Skeletal muscle satellite cell (primary cell): Measurements from ENCODE around the gene ATG9B.
A peak's percentile ranks its signal among the peaks of the same experiment; 100 is the strongest.
"Not testable (repeated sequence)": the region's sequence is repeated elsewhere in the genome, so short reads cannot be mapped to it uniquely, and the experiment has no call there.

Source experiments
- H3K27me3 ChIP-seq: 2 replicates; pipeline ENCODE4 v1.7.0; 2013; ENCODE audit warnings: low read length; ENCODE audit not compliant: control insufficient read depth, insufficient read depth
- H3K36me3 ChIP-seq: 2 replicates; pipeline ENCODE4 v1.7.0; 2013; ENCODE audit warnings: mild to moderate bottlenecking, control low read depth, low read length; ENCODE audit not compliant: insufficient read depth
- H3K4me1 ChIP-seq: 2 replicates; pipeline ENCODE4 v1.7.0; 2013; ENCODE audit warnings: low read length; ENCODE audit not compliant: control insufficient read depth, insufficient read depth
- H3K4me2 ChIP-seq: 2 replicates; pipeline ENCODE4 v1.7.0; 2013; ENCODE audit warnings: mild to moderate bottlenecking, low read length
- H3K4me3 ChIP-seq: 2 replicates; pipeline ENCODE4 v1.7.0; 2013; ENCODE audit warnings: low read length
- H3K9ac ChIP-seq: 2 replicates; pipeline ENCODE4 v1.7.0; 2013; ENCODE audit warnings: mild to moderate bottlenecking, low read depth, low read length, moderate library complexity
- H3K9me3 ChIP-seq: replicated peaks from 2 replicates; pipeline ENCODE4 v1.7.0; 2013; ENCODE audit warnings: mild to moderate bottlenecking, control low read depth, low read length

Gene ATG9B

DNA sequence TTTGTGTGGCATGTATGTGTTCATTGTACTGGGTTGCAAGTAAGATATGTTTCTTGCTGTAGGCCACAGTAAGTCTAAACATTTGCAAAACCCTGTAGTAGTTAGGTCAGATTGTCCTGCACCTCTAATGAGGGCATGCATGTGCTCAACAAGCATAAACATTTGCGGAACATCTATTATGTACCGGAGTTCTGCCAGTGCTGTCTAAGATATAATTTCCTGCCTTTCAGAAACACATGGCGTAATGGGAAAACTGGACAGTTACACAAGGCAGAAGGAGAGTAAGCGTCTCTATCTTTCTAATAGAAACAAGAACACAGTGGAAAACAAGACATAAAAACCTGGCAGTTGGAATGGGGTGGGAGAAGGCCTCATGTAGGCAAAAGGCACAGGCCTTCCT lies 6.7 kb upstream of the ATG9B start:
- Histone ChIP-seq H3K36me3 (peaks cover 30% of the 10 kb centered on the region), H3K27me3 (no peaks in the 10 kb centered on the region), H3K4me2 (no peak overlapping the region), H3K9me3 (no peaks in the 10 kb centered on the region), H3K4me1 (peaks cover 7% of the 10 kb centered on the region), H3K9ac (no peak overlapping the region), H3K4me3 (no peak overlapping the region)

DNA sequence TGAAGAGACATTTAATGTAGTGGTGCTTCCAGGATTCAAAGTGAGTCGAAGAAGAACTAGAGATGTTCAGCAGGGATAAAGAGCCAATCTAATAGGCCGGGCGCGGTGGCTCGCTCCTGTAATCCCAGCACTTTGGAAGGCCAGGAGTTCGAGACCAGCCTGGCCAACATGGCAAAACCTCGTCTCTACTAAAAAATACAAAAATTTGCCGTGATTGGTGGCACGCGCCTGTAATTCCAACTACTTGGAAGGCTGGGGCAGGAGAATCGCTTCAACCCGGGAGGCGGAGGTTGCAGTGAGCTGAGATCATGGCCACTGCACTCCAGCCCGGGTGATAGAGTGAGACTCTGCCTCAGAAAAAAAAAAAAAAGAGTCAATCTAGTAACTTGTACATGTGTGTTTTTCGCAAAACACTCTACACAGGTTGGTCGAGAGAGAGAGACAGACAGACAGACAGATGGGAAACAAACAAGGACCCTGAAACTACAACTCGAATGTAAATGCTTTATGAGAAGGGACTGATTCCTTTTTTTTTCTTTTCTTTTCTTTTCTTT lies 4.7 kb upstream of the ATG9B start:
- H3K9ac ChIP-seq, result peak overlapping the region; percentile 88

DNA sequence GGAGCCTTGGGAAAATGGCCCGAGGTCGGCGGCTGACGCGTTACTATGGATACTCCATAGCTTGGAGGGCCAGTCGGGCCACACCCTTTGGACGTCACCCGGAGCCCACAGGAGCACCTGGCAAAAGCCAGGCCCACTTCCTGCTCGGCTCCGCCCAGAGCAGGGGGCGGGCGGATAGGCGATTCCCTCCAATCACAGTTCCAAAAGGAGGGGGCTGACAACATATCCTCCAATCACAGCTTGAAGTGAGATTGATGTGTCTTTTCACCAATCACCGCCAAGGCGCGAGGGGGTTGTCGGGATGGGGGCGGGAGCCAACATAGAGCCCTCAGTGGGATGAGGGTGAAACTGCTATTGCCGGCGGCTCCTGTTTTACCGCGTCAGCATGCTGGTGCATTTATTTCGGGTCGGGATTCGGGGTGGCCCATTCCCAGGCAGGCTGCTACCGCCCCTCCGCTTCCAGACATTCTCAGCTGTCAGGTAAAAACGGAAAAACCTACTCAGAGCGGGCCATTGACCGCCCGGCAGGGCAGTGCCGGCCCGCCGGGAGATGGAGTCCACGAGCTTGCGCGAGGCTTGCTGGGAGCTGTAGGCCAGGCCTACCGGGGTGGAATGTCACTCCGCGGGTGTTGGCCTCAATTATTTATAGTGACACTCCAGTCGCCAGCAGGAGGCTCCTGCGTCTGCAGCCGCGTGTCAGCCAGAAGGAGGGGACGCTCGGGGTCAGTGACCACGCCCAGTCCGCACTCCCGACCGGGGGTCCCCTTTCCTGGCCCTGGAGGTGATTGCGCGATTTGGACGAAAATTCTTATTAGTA lies 4.0 kb upstream of the ATG9B start, which contains the start of gene ABCB8:
Gene ABCB8 (plus strand): TSS at position 320 of the 817 bp plus-strand sequence. CDS start 66 bp downstream, at position 386.
- Histone ChIP-seq H3K9ac (peak within 1 kb of the TSS; percentile 88), H3K4me3 (peak within 1 kb of the TSS; percentile 82), H3K27me3 (peaks cover 8% of the 10 kb centered on the region), H3K4me2 (peak within 1 kb of the TSS; percentile 94), H3K36me3 (peaks cover 7% of the 10 kb centered on the region), H3K4me1 (peaks cover 7% of the 10 kb centered on the region), H3K9me3 (no peaks in the 10 kb centered on the region)

More for the DNA sequence above, 4.7 kb upstream of the ATG9B start:
- Histone ChIP-seq H3K9me3 (no peaks in the 10 kb centered on the region), H3K27me3 (peaks cover 3% of the 10 kb centered on the region), H3K4me2 (peak overlapping the region; percentile 87), H3K4me1 (peaks cover 7% of the 10 kb centered on the region), H3K36me3 (peaks cover 11% of the 10 kb centered on the region), H3K4me3 (peak overlapping the region; percentile 82)

DNA sequence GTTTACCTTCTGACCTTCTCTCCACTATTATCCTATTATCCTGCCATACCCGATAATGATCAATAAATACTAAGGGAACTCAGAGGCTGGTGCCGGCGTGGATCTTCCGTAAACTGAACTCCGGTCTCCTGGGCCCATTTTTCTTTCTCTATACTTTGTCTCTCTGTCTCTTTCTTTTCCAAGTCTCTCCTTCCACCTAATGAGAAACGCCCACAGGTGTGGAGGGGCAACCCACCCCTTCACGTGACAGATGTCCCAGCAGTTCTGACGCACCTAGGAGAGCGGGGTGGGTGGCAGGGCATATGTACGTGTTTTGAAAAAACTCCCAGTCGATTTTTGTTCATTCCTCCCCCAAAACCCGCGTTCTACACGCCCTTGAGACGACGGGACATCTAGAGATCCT lies 3.4 kb upstream of the ATG9B start:
- H3K36me3 ChIP-seq, H3K4me1 ChIP-seq, H3K9me3 ChIP-seq: not testable (repeated sequence)
- H3K27me3 ChIP-seq, result peaks cover 14% of the 10 kb centered on the region
- H3K9ac ChIP-seq, result peak overlapping the region; percentile 62
- H3K4me3 ChIP-seq, result peak overlapping the region; percentile 82
- peak overlapping the region; percentile 94 for H3K4me2 ChIP-seq

DNA sequence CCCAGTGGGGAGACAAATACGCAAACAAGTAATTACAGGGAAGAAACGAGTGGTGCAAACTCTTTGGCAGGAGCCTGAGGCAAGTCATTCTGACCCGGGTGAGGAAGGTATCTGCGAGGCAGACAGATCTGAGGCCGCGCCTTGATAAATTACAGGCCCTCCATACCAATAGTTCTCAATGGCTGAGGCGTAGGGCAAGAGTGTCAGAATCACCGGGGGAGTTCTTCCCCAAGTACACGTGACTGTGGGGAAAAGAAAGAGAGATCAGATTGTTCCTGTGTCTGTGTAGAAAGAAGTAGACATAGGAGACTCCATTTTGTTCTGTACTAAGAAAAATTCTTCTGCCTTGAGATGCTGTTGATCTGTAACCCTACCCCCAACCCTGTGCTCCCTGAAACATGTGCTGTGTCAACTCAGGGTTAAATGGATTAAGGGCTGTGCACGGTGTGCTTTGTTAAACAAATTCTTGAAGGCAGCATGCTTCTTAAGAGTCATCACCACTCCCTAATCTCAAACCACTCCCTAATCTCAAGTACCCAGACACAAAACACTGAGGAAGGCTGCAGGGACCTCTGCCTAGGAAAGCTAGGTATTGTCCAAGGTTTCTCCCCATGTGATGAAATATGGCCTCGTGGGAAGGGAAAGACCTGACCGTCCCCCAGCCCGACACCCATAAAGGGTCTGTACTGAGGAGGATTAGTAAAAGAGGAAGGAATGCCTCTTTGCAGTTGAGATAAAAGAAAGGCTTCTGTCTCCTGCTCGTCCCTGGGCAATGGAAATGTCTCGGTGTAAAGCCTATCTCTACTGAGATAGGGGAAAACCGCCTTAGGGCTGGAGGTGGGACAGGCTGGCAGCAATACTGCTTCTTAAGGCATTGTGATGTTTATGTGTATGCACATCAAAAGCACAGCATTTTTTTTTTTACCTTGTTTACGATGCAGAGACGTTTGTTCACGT lies 2.8 kb upstream of the ATG9B start:
- H3K9me3 ChIP-seq, H3K4me1 ChIP-seq, H3K9ac ChIP-seq, H3K36me3 ChIP-seq: not testable (repeated sequence)
- Histone ChIP-seq H3K4me3 (peak overlapping the region; percentile 82), H3K27me3 (peaks cover 16% of the 10 kb centered on the region), H3K4me2 (peak overlapping the region; percentile 94)

DNA sequence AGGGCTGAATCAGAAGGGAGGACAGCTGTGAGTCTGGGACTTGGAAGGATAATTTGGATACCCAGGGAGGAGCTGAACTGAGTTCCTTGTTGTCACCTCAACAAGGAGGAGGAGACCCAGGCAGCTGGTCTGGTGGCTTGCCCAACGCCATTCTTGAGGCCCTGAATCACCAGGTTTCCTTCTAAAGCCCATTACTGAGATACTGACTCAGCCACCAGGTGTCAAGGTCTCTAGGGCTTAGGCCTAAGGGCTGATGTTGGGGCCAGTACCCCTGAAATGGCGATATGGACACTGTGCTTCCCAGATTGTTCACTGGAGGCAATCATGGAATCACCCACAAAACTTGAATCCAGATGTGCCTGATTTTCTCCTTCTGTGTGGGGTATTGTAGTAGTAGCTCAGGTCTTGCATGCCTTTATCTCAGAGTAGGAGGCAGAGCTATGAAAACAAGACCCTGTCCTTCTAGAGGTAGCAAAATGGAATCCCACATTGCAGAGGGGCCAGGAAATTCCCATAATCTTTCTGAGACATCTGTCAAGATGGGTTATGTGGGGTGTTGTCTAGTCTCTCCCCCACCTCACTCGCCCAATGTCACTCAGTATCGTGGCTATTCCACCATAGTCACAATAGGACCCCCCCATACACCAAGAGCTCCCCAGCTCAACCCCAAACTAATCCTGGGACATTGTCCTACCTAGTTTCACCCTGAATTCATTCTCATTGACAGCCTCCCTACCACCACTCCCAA lies 1.8 kb upstream of the ATG9B start:
- H3K4me1 ChIP-seq, result peaks cover 7% of the 10 kb centered on the region
- no peak overlapping the region for H3K4me2 ChIP-seq
- H3K27me3 ChIP-seq, result peaks cover 23% of the 10 kb centered on the region
- H3K36me3 ChIP-seq, result no peaks in the 10 kb centered on the region
- no peaks in the 10 kb centered on the region for H3K9me3 ChIP-seq
- no peak overlapping the region for H3K9ac ChIP-seq
- H3K4me3 ChIP-seq, result no peak overlapping the region

DNA sequence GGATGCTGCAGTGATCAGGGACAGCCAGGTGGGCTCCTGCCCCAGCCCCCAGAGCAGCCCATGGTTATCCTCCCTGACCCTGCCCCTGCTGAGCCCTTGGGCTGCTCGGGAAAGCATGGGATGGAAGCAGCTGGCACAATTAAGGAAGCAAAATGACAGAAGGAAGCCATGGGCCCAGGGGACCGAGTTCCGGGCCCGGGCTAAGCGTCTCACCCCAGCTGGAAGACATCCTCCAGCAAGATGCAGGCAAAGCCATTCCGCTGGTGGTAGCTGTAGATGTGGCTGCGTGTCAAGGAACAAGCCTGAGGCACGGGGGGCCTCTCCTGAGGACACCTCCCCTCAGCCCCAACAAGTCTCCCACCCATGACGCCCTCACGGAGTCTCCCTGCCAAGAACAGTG lies 1.1 kb downstream of the ATG9B start:
- no peak overlapping the region for H3K9ac ChIP-seq
- peaks cover 52% of the 10 kb centered on the region for H3K27me3 ChIP-seq
- H3K9me3 ChIP-seq, result no peaks in the 10 kb centered on the region
- no peak overlapping the region for H3K4me2 ChIP-seq
- peaks cover 15% of the 10 kb centered on the region for H3K4me1 ChIP-seq
- no peak overlapping the region for H3K4me3 ChIP-seq
- no peaks in the 10 kb centered on the region for H3K36me3 ChIP-seq

DNA sequence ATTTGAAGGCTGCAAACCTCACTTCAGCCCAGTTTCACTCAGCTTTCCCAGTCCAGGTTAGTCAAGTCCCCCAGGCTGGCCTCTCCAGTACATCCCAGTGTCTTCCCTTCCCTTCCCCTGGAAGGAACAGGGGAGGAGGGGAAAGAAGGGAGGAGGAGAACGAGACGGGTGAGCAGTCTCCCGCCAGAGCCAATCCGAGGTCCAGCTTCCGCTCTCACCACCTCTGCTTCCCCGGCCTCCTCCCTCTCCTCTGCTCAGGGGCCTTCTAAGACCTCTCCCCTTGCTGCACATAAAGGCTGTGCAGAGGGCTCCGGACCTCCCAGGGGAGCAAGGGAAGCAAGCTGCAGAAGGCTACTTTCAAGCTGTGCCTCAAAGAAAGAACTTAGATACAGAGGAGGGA lies 4.1 kb downstream of the ATG9B start:
- H3K9me3 ChIP-seq, result no peaks in the 10 kb centered on the region
- H3K4me2 ChIP-seq, result no peak overlapping the region
- peaks cover 13% of the 10 kb centered on the region for H3K4me1 ChIP-seq
- no peak overlapping the region for H3K4me3 ChIP-seq
- H3K27me3 ChIP-seq, result peaks cover 64% of the 10 kb centered on the region
- no peak overlapping the region for H3K9ac ChIP-seq
- no peaks in the 10 kb centered on the region for H3K36me3 ChIP-seq

DNA sequence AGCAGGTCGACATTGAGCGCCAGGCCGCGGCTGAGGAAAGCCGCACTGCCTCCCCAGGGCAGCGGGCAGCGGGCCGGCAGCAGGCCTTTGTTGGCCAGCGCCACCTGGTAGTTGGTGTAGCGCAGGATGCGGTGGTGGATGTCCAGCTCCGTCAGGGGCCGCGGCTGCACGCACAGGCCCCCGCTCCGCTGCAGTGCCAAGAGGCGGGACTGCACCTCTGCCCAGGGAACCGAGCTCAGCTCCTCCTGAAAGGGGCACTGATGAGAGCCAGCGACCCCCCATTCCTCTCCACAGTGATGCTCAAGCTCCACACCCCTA lies 5.2 kb downstream of the ATG9B start:
- Histone ChIP-seq H3K4me2 (peak overlapping the region; percentile 80), H3K4me3 (peak overlapping the region; percentile 56), H3K36me3 (no peaks in the 10 kb centered on the region), H3K4me1 (peaks cover 15% of the 10 kb centered on the region), H3K9ac (no peak overlapping the region), H3K9me3 (no peaks in the 10 kb centered on the region), H3K27me3 (peaks cover 63% of the 10 kb centered on the region)

DNA sequence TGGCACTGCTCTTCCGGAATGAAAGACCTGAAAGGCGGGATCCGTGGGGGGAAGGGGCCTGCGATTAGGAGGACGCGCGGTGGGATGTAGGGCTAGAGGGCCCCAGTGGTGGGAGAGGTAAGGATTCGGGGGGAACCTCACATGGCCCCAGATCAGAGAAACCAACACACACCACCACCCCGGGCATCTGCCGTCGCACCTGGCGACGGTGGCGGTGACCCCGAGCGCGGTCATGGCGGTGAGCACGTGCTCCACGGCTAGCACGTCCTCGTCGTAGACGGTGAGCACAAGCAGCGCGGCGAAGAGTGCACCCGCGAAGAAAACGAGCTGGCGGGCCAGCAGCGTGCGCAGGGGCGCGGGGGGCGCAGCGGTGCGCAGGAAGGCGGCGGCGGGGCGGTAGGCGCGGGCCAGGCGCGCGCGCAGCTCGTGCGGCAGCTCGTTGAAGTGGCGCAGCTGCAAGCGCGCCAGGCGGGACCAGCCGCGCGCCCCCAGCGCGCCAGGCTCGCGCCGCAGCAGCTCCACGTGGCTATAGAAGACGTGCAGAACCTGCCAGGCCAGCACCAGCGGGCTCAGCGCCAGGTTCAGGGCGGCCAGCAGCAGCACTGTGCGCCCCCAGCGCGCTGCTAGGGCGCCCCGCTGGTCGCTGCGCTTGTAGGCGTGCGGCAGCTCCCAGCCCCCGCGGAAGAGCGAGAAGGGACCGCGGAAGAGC lies 5.7 kb downstream of the ATG9B start:
- Histone ChIP-seq H3K4me3 (peak overlapping the region; percentile 56), H3K9ac (no peak overlapping the region), H3K27me3 (peaks cover 66% of the 10 kb centered on the region), H3K36me3 (no peaks in the 10 kb centered on the region), H3K4me2 (peak overlapping the region; percentile 80), H3K9me3 (no peaks in the 10 kb centered on the region), H3K4me1 (peaks cover 20% of the 10 kb centered on the region)
